GM10847 (cell line): Measurements from ENCODE around the gene SAPCD1.

ENCODE experiments used
- POLR2A ChIP-seq: IDR thresholded peaks from 2 replicates; pipeline ENCODE4 v1.6.1; 2011; ENCODE audit not compliant: insufficient read length; ENCODE audit errors: extremely low read depth

Gene SAPCD1

DNA sequence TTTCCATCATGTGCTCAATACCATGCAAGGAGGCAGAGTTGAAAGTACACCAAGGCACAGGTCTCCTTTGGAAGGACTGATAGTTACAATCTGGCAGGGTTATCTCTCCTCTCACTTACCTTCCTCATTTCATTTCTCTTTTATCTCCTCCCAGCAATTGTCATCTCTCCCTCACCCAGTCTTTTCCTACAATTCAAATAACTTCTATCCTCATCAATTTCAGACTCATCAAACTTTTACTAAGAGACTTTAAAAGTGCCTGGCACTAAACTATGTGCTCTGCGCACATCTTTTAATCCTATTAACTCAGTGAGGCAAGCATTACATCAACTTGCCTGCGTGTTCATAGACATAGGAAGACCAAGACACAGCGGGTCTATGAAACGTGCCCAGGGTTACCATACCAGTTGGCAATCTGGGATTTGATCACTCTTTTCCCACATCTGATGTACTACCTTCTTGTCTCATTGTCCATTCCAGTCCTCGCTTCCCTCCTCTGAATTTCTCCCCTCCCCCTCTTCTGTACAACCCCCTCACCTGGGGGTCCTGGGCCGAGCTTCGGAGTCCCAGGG lies 31.9 kb downstream of the SAPCD1 start:
- no peak for TF ChIP-seq POLR2A

DNA sequence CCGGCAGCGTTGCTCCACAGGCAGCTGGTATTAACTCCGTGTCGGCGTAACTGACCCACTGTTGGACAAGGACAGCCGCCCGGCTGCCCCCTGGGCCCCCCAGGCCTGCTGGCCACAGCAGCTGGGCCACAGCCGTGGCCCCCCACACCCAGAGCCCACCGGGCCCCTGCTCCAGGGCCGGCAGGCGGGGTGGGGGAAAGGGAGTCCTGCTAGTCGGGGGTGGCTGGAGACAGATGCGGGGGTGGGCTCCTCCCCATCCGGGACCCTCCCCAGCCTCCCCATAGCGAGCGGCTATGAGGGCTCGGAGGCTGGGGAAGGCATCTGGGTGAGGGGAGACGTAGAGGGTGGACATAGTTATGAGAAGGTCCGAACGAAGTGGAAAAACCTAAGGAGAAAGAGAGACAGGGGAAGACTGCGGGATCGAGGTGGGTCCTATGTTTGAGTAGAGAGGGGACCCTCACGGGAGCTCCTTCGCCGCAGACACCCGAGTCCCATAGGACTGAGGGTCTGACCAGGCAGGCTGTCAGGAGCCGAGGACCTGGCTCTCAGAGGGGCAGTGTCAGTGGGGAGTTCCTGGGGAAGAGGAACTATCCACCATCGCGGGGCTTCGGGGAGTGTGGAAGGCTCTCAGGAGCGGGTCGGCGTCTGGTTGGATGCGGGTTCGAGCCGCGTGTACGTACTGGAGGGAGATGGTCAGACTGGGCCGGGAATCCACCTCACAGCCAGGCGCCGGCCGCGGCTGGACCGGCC lies 32.6 kb downstream of the SAPCD1 start:
- TF ChIP-seq POLR2A: no peak

DNA sequence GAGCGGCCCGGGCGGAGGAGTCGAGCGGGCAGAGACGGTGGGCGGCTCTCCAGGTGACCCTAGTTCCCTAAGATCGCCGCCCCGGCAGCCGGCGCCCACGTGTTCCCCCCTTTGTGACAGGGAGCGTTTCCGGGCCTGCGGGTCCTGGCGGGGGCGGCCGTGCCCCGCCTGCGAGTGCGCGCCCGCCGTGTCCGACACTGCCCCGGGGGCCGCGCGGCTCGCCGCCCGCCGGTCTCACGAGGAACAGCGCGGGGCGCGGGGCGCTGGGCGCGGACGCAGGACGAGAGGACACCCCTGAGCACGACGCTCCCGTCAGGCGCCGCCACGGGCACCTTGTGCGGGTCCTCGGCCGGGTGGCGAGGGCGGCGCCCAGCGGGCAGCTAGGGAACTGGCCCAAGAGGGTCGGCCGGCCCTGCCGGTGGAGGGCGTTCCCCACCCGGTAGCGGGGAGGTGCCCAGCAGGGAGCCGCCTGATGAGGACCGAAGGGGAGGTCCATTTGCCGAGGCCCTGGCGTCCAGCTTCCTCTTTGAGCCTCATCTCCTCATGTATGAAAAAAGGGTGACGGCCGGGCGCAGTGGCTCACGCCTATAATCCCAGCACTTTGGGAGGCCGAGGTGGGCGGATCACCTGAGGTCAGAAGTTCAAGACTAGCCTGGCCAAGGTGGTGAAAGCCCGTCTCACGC lies 33.3 kb downstream of the SAPCD1 start, which contains the start of gene VARS1:
TSS of gene VARS1 (minus strand) at position 137 of the 683 bp plus-strand sequence. CDS start 535 bp downstream, outside the sequence.
- TF ChIP-seq POLR2A: peak; percentile 43

DNA sequence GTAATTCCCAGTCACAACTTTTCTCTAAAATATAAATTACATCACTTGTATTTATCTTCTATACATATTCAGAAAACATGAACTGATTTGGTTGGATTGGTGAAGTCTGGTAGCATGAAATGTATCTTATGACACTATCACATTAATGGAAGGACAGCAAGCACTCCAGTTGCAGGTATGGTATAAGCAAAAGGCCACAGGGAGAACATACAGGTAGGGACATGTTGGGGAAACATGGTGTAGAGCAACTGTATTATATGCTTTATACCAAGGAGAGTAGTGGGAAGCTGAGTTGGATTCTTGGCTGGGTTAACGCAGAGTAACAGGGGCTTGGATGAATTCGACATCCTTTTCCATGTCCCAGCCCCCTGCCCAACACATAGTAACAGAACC lies 34.5 kb downstream of the SAPCD1 start:
- no peak for TF ChIP-seq POLR2A

DNA sequence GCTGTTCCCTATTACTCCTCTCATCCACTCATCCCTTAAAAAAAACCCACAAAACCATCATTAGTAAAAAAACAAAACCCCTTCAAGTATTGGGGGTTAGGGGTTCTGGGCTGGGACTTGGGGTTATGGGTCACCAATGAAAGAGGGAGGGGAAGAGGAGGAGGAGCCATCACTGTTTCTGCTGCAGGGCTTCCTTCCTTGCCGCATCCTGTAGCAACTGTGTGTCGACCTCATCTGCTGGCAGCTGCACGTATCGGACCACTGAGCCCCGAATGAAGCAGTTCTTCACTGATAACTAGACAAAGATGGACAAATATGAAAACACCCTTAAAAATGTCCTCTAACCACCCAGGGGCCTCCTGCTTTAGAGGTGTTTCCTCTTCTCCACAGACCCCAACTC lies 35.1 kb downstream of the SAPCD1 start:
- no peak for TF ChIP-seq POLR2A

DNA sequence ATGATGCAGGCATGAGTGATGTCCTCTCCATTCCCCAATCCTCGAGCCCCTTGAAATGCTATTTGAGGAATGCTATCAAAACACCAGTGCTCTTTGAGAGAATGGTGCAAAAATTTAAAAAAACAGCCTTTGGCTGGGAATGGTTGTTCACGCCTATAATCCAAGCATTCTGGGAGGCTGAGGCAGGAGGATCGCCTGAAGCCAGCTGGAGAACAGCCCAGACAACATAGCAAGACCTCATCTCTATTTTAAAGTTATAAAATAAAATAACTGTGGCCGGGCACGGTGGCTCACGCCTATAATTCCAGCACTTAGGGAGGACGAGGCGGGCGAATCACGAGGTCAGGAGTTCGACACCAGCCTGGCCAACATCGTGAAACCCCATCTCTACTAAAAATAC lies 37.3 kb downstream of the SAPCD1 start:
- TF ChIP-seq POLR2A: no peak

DNA sequence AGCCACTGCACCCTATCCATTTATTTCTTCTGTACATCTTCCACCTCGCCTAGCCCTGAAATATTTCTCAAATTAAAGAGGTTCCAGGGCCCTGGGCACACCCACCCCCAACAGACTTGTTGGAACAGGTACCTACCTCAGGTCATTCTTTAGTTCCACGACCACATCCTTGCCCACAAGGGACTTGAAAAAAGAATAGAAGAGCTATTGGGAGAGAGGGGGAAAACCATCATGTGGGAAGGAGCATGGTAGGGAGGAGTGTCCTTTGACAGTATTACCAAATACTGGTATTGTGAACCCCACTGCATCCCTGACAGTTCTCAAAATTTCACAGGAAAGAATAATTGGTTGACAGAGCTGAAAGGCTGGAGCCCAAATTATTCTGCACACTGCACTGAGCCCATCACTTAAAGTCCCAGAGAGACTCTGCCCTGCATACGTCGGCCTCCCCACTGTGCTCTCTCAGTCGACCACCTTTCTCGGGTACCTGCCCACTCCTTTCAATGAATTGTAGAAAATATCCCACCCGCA lies 43.5 kb downstream of the SAPCD1 start:
- no peak for TF ChIP-seq POLR2A

DNA sequence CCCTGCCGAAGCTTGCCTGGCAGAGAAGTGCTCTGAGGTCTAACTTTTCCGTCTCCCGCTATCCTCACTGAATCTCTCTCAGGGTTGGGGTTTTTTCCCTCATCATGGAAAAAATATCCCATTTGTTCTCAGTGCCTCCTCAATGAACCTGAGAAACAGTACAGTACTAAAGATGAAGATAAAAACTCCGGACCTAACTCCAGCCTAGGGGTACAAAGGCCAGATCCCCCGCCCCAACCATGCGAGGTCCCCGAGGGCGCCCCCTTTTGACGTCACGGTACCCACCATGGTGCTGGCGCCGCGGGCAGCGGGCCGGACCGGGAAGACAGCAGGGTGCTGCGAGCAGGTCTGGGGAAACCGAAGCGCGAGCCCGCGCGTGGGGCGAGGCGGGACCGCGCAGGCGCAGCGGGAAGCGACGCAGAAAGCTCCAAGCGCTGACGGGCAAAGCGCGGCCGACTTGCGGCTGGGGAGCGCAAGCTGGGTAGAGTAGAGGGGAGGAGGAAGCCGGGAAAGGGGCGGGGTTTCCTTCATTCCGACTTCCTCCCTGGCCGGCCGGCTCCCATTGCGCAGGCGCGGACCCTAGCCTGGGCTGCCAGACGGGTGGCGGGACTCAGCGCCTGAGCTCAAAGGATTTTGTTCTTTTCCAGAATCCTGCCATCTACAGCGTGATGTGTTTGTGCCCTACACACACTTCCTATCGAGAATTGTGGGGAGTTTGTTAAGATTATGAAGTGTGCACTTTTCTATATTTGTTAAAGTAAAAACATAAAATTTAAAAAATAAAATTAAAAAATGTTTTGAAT lies 44.2 kb downstream of the SAPCD1 start, which contains the start of gene LSM2:
TSS of gene LSM2 (minus strand) at position 497 of the 803 bp plus-strand sequence. CDS start at position 288, 209 bp downstream.
- peak; percentile 85 for TF ChIP-seq POLR2A

DNA sequence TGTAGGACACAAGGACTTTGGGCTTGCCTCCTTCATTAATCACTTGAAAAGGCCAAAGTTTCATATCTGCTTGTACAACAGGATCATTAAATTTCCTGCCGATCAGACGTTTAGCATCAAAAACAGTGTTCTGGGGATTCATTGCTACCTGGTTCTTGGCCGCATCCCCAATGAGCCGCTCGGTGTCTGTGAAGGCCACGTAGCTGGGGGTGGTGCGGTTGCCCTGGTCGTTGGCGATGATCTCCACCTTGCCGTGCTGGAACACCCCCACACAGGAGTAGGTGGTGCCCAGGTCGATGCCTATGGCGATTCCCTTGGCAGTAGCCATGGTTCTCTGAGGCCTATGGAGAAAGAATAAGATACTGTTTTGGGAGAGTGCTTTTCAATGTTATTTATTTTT lies 49.2 kb downstream of the SAPCD1 start:
- no peak for TF ChIP-seq POLR2A

DNA sequence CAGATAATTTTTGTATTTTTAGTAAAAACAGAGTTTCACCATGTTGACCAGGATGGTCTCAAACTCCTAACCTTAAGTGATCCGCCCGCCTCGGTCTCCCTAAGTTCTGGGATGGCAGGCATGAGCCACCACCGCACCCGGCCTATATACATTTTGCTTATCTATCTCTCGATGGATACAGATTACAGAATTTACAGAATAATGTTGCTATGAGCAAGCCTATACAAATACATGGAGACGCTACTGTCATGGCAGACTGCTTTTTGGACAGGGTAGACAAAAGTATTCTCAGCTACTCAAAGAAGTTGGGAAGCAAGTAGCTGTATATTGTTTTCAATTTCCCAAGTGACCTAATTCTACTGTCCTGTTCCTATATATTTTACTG lies 51.0 kb downstream of the SAPCD1 start:
- TF ChIP-seq POLR2A: no peak
